GM04503 (cell line): ENCODE results near the gene GPX1.
"Not testable (repeated sequence)": the region's sequence is repeated elsewhere in the genome, so short reads cannot be mapped to it uniquely, and the experiment has no call there.

ENCODE experiments used
- DNase-seq: peaks from one replicate; pipeline ENCODE4 v3.0.0-alpha.2; 2012; ENCODE audit warnings: low read depth

GPX1 gene

GRCh38 chr3:49358217-49358883 lies at the start of gene GPX1:
Gene GPX1 (minus strand): TSS chr3:49358353. CDS start chr3:49358278, 75 bp downstream.
- DNase-seq: peak; percentile 82

- no peak for DNase-seq
Observed at GRCh38 chr3:49406571-49407565, 48.7 kb upstream of the GPX1 start.

GRCh38 chr3:49405570-49405969 lies 47.4 kb upstream of the GPX1 start:
- DNase-seq: not testable (repeated sequence)

GRCh38 chr3:49403891-49404290 lies 45.7 kb upstream of the GPX1 start:
- no peak for DNase-seq

- no peak for DNase-seq
Observed at GRCh38 chr3:49401766-49402165, 43.6 kb upstream of the GPX1 start.

GRCh38 chr3:49399461-49399860 lies 41.3 kb upstream of the GPX1 start:
- no peak for DNase-seq

- DNase-seq: no peak
Observed at GRCh38 chr3:49397470-49397869, 39.3 kb upstream of the GPX1 start.

GRCh38 chr3:49391310-49391709 lies 33.2 kb upstream of the GPX1 start:
- not testable (repeated sequence) for DNase-seq

GRCh38 chr3:49389297-49389696 lies 31.1 kb upstream of the GPX1 start:
- DNase-seq: no peak

- DNase-seq: no peak
Observed at GRCh38 chr3:49388289-49388820, 30.2 kb upstream of the GPX1 start.

GRCh38 chr3:49387721-49388120 lies 29.6 kb upstream of the GPX1 start:
- DNase-seq: no peak

- no peak for DNase-seq
Observed at GRCh38 chr3:49386056-49386756, 28.1 kb upstream of the GPX1 start.

GRCh38 chr3:49385617-49386016 lies 27.5 kb upstream of the GPX1 start:
- DNase-seq: no peak

GRCh38 chr3:49383387-49383786 lies 25.2 kb upstream of the GPX1 start:
- no peak for DNase-seq

- peak; percentile 84 for DNase-seq
Observed at GRCh38 chr3:49378249-49378895, 20.2 kb upstream of the GPX1 start.

GRCh38 chr3:49377483-49377882 lies 19.3 kb upstream of the GPX1 start:
- no peak for DNase-seq

GRCh38 chr3:49371946-49372345 lies 13.8 kb upstream of the GPX1 start:
- no peak for DNase-seq

GRCh38 chr3:49370585-49371290 lies 12.6 kb upstream of the GPX1 start:
- DNase-seq: no peak

GRCh38 chr3:49362561-49362960 lies 4.4 kb upstream of the GPX1 start:
- no peak for DNase-seq

GRCh38 chr3:49359623-49360022 lies 1.5 kb upstream of the GPX1 start:
- no peak for DNase-seq

GRCh38 chr3:49358884-49359225 lies 702 bp upstream of the GPX1 start:
- DNase-seq: no peak
